ENCODE data around the gene AKAP12.

AKAP12 gene

GRCh38 chr6:151279891-151280290 is 40.1 kb downstream of the AKAP12 start:
- no peak for DNase-seq (ENCODE audit: low spot score)
- TF ChIP-seq CTCF (IDR thresholded peaks at IDR 0.05; ENCODE audit: extremely low read depth, missing control alignments) = no peak

- TF ChIP-seq CTCF (IDR thresholded peaks at IDR 0.05; ENCODE audit: extremely low read depth, missing control alignments) = no peak
- no peak for DNase-seq (ENCODE audit: low spot score)
Measured at GRCh38 chr6:151280859-151281258, 41.1 kb downstream of the AKAP12 start.

GRCh38 chr6:151284012-151284411 is 44.2 kb downstream of the AKAP12 start:
- no peak for DNase-seq (ENCODE audit: low spot score)
- TF ChIP-seq CTCF (IDR thresholded peaks at IDR 0.05; ENCODE audit: extremely low read depth, missing control alignments) = no peak

- no peak for TF ChIP-seq CTCF (IDR thresholded peaks at IDR 0.05; ENCODE audit: extremely low read depth, missing control alignments)
- DNase-seq (ENCODE audit: low spot score) = peak; percentile 13
Measured at GRCh38 chr6:151284548-151285017, 44.8 kb downstream of the AKAP12 start.

GRCh38 chr6:151285122-151285521 is 45.4 kb downstream of the AKAP12 start:
- TF ChIP-seq CTCF (IDR thresholded peaks at IDR 0.05; ENCODE audit: extremely low read depth, missing control alignments) = no peak
- DNase-seq (ENCODE audit: low spot score) = no peak

- TF ChIP-seq CTCF (IDR thresholded peaks at IDR 0.05; ENCODE audit: extremely low read depth, missing control alignments) = no peak
- no peak for DNase-seq (ENCODE audit: low spot score)
Measured at GRCh38 chr6:151286214-151286613, 46.4 kb downstream of the AKAP12 start.

GRCh38 chr6:151288712-151289398 is 49.1 kb downstream of the AKAP12 start:
- TF ChIP-seq CTCF (IDR thresholded peaks at IDR 0.05; ENCODE audit: extremely low read depth, missing control alignments) = no peak
- no peak for DNase-seq (ENCODE audit: low spot score)
